ENCODE measurements around the gene UBTD2.

DNA sequence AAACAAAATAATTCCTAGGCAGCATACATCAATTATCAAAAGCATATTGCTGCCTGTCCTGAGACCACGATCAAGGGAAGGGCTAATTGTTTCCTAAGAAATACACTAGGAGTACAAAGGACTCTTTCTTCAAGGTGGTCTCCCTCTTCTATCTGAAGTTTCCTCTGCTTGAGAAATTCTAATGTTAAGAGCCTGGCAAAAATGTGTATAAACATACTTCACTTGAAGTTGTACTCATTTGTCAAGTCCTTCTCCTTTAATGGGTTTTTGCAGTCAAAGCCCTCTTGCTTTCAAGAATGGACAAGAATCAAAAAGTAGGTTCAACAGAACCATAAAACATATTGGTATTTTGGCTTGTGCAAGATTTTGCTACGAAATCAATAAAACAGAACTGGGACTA is 31.1 kb downstream of the UBTD2 start:
- TF ChIP-seq, protein P1, sequence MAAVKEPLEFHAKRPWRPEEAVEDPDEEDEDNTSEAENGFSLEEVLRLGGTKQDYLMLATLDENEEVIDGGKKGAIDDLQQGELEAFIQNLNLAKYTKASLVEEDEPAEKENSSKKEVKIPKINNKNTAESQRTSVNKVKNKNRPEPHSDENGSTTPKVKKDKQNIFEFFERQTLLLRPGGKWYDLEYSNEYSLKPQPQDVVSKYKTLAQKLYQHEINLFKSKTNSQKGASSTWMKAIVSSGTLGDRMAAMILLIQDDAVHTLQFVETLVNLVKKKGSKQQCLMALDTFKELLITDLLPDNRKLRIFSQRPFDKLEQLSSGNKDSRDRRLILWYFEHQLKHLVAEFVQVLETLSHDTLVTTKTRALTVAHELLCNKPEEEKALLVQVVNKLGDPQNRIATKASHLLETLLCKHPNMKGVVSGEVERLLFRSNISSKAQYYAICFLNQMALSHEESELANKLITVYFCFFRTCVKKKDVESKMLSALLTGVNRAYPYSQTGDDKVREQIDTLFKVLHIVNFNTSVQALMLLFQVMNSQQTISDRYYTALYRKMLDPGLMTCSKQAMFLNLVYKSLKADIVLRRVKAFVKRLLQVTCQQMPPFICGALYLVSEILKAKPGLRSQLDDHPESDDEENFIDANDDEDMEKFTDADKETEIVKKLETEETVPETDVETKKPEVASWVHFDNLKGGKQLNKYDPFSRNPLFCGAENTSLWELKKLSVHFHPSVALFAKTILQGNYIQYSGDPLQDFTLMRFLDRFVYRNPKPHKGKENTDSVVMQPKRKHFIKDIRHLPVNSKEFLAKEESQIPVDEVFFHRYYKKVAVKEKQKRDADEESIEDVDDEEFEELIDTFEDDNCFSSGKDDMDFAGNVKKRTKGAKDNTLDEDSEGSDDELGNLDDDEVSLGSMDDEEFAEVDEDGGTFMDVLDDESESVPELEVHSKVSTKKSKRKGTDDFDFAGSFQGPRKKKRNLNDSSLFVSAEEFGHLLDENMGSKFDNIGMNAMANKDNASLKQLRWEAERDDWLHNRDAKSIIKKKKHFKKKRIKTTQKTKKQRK (IDR thresholded peaks at IDR 0.05; ENCODE audit: low read depth, low read length) = no peak
- TF ChIP-seq JUND (IDR thresholded peaks at IDR 0.05; ENCODE audit: low read depth, low read length) (no peak), USF1 (IDR thresholded peaks at IDR 0.05; ENCODE audit: borderline replicate concordance, extremely low read length, insufficient read depth, low read depth, low read length) (no peak), EZH2 (IDR thresholded peaks at IDR 0.05; ENCODE audit: borderline replicate concordance, control insufficient read depth, low read depth, low read length) (no peak), POLR2A (IDR thresholded peaks at IDR 0.05; ENCODE audit: low read depth, low read length) (no peak), RAD51 (IDR thresholded peaks at IDR 0.05) (no peak), POLR2AphosphoS5 (IDR thresholded peaks at IDR 0.05; ENCODE audit: low read length) (no peak), POLR2AphosphoS2 (IDR thresholded peaks at IDR 0.05; ENCODE audit: low read depth, low read length) (no peak), TAF1 (IDR thresholded peaks at IDR 0.05; ENCODE audit: borderline replicate concordance, low read depth, low read length) (no peak), CEBPB (IDR thresholded peaks at IDR 0.05; ENCODE audit: borderline replicate concordance in 1 of 2, low read depth in 2 of 2, low read length in 2 of 2) (no peak), MYC (IDR thresholded peaks at IDR 0.05; ENCODE audit: insufficient read depth, insufficient read length, insufficient replicate concordance, low read length, severe bottlenecking) (no peak)
- TF ChIP-seq, protein P2, sequence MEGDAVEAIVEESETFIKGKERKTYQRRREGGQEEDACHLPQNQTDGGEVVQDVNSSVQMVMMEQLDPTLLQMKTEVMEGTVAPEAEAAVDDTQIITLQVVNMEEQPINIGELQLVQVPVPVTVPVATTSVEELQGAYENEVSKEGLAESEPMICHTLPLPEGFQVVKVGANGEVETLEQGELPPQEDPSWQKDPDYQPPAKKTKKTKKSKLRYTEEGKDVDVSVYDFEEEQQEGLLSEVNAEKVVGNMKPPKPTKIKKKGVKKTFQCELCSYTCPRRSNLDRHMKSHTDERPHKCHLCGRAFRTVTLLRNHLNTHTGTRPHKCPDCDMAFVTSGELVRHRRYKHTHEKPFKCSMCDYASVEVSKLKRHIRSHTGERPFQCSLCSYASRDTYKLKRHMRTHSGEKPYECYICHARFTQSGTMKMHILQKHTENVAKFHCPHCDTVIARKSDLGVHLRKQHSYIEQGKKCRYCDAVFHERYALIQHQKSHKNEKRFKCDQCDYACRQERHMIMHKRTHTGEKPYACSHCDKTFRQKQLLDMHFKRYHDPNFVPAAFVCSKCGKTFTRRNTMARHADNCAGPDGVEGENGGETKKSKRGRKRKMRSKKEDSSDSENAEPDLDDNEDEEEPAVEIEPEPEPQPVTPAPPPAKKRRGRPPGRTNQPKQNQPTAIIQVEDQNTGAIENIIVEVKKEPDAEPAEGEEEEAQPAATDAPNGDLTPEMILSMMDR (IDR thresholded peaks at IDR 0.05 in 2 of 3, conservative IDR thresholded peaks at IDR 0.05 in 1 of 3; ENCODE audit: control insufficient read depth in 2 of 3, extremely low read depth in 1 of 3, insufficient read depth in 1 of 3, low read depth in 3 of 3, low read length in 3 of 3) = no peak
- TF ChIP-seq, protein P3, sequence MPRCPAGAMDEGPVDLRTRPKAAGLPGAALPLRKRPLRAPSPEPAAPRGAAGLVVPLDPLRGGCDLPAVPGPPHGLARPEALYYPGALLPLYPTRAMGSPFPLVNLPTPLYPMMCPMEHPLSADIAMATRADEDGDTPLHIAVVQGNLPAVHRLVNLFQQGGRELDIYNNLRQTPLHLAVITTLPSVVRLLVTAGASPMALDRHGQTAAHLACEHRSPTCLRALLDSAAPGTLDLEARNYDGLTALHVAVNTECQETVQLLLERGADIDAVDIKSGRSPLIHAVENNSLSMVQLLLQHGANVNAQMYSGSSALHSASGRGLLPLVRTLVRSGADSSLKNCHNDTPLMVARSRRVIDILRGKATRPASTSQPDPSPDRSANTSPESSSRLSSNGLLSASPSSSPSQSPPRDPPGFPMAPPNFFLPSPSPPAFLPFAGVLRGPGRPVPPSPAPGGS (IDR thresholded peaks at IDR 0.05; ENCODE audit: borderline replicate concordance, insufficient read depth, low read depth, low read length, poor library complexity, severe bottlenecking) = no peak
